ENCODE data around the gene SYT7.

GRCh38 chr11:61617515-61617914 is 36.6 kb upstream of the SYT7 start:
- TF ChIP-seq POLR2A (IDR thresholded peaks at IDR 0.05; ENCODE audit: low read depth, low read length) (no peak), POLR2AphosphoS5 (IDR thresholded peaks at IDR 0.05; ENCODE audit: low read depth, low read length) (no peak)

Data from GM12891 (cell line).